ENCODE measurements around the gene SLC19A1.

DNA sequence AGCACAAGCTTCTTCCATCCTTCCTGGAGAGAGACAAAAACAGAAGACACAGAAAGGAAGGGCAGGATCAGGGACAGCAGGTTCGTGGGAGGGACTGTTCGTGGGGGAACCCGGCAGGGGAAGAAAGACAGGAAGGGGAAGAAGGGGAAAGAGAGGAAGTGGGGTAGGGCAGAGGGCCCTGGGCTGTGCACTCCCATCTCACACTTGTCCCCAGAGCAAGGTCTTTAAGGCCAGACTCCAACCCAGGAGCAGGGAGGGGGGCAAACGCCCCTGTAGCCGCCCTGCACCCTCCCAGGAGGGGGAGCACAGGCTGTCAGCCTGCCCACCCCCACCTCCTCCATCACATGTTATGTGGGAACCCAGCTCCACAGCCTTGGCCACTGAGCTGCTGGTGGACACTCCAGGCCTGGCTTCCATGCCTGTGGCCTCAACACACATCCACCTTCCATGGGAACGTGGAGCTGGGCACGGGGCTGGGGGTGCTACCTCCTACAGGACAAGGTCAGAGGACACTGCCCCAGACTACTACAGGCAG, 9.3 kb downstream of the SLC19A1 start:
- TF ChIP-seq EZH2 (IDR thresholded peaks at IDR 0.05; ENCODE audit: low read depth) (no peak), CTCF (conservative IDR thresholded peaks at IDR 0.05) (no peak)

All from PC-9 (cell line).